BLaER1 treated with 17β-estradiol and CSF1 and Interleukin-3, amounts not matched to agents 10 nM and 100 nM (cell line): ENCODE results near the gene TCF25.
"Not testable (repeated sequence)": the region's sequence is repeated elsewhere in the genome, so short reads cannot be mapped to it uniquely, and the experiment has no call there.

Experiments
- H3K27ac ChIP-seq, 11 experiments: shearing (Covaris generic); formaldehyde crosslinking; 2 replicates each; pipeline ENCODE4 v1.8.1; 2022
- H3K27me3 ChIP-seq, 11 experiments: shearing (Covaris generic); formaldehyde crosslinking; 2 replicates each; pipeline ENCODE4 v1.8.1; 2022
- H3K36me3 ChIP-seq, 11 experiments: shearing (Covaris generic); formaldehyde crosslinking; 2 replicates each; pipeline ENCODE4 v1.8.1; 2022
- H3K4me1 ChIP-seq, 10 experiments: shearing (Covaris generic); formaldehyde crosslinking; 2 replicates each; pipeline ENCODE4 v1.8.1; 2022
- H3K4me2 ChIP-seq, 11 experiments: shearing (Covaris generic); formaldehyde crosslinking; 2 replicates each; pipeline ENCODE4 v1.8.1; 2022
- H3K4me3 ChIP-seq, 10 experiments: shearing (Covaris generic); formaldehyde crosslinking; 2 replicates each; pipeline ENCODE4 v1.8.1; 2022
- H3K9ac ChIP-seq, 11 experiments: shearing (Covaris generic); formaldehyde crosslinking; 2 replicates each; pipeline ENCODE4 v1.8.1; 2022
- H3K9me3 ChIP-seq, 11 experiments: shearing (Covaris generic); formaldehyde crosslinking; replicated peaks in 1 of 11; 2 replicates each; pipeline ENCODE4 v1.8.1; 2022
- H4K20me1 ChIP-seq, 11 experiments: shearing (Covaris generic); formaldehyde crosslinking; 2 replicates each; pipeline ENCODE4 v1.8.1; 2022
- Cebpa-rat ChIP-seq, 11 experiments: shearing (Covaris generic); IDR thresholded peaks; 2 replicates each; pipeline ENCODE4 v1.8.1; 2022

Gene TCF25

GRCh38 chr16:89873109-89873971 is at the start of gene TCF25:
TSS of gene TCF25 (plus strand) at chr16:89873592. CDS start at chr16:89873668, 76 bp downstream.
- H3K4me3 ChIP-seq: peak within 1 kb of the TSS; percentile 68 to 85 (median 80)
- no peaks in the 10 kb centered on the region for H3K27me3 ChIP-seq
- H3K4me2 ChIP-seq: peak within 1 kb of the TSS; percentile 83 to 100 (median 94)
- H3K27ac ChIP-seq: peak within 1 kb of the TSS; percentile 93 to 100 (median 99)
- H3K9me3 ChIP-seq: peaks cover 0 to 3% (median 1%) of the 10 kb centered on the region in 11 experiments; a peak in 13 of 22 replicates
- H3K9ac ChIP-seq: peak within 1 kb of the TSS; percentile 93 to 100 (median 98)
- peaks cover 31 to 45% (median 38%) of the 10 kb centered on the region in 11 experiments for H3K36me3 ChIP-seq
- peaks cover 41 to 42% (median 42%) of the 10 kb centered on the region in 11 experiments for H4K20me1 ChIP-seq
- H3K4me1 ChIP-seq: peaks cover 42 to 68% (median 59%) of the 10 kb centered on the region in 10 experiments
- no peak for TF ChIP-seq Cebpa-rat (IDR thresholded peaks at IDR 0.05)

DNA sequence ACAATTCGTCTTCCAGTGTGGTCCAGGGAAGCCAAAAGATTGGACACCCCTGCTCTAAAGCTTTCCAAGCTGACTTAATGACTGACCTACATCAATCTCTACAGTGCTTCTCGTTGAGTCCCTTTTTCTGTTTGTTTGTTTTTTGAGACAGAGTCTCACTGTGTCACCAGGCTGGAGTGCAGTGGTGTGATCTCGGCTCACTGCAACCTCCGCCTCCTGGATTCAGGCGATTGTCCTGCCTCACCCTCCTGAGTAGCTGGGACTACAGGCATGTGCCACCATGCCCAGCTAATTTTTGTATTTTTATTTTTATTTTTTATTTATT is 49.6 kb upstream of the TCF25 start:
- H3K27ac ChIP-seq, H3K9me3 ChIP-seq, H3K27me3 ChIP-seq, H3K36me3 ChIP-seq, H3K4me2 ChIP-seq, H3K4me3 ChIP-seq, H3K9ac ChIP-seq: not testable (repeated sequence)
- Histone ChIP-seq H3K4me1 (peaks cover 17 to 45% (median 38%) of the 10 kb centered on the region in 10 experiments), H4K20me1 (peaks cover 0 to 30% (median 3%) of the 10 kb centered on the region in 11 experiments; a peak in 12 of 22 replicates)

DNA sequence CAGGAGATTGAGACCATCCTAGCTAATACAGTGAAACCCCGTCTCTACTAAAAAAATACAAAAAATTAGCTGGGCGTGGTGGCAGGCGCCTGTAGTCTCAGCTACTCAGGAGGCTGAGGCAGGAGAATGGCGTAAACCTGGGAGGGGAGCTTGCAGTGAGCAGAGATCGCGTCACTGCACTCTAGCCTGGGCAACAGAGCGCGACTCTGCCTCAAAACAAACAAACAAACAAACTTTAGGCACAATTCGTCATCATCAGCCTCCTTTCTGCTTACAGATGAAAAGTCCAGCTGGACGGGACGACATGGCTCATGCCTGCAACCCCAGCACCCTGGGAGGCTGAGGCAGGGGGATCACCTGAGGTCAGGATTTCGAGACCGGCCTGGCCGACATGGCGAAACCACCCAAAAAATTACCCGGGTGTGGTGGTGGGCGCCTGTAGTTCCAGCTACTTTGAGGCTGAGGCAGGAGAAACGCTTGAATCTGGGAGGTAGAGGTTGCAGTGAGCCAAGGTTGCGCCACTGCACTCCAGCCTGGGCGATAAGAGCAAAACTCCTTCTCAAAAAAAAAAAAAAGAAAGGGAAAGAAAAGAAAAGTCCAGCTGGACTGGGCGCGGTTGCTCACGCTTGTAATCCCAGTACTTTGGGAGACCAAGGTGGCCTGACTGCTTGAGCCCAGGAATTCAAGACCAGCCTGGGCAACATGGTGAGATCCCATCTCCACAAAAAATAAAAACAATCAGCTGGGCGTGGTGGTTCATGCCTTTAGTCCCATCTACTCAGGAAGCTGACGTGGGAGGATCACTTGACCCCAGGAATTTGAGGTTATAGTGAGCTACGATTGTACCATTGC is 46.6 kb upstream of the TCF25 start:
- Histone ChIP-seq H4K20me1 (peaks cover 0 to 45% (median 19%) of the 10 kb centered on the region in 11 experiments; a peak in 15 of 22 replicates), H3K27me3 (peaks cover 0 to 10% (median 4%) of the 10 kb centered on the region in 11 experiments; a peak in 6 of 22 replicates), H3K27ac (no peak overlapping the region), H3K4me2 (peak overlapping the region in 8 of 11 experiments; percentile 1 to 95 (median 86); a peak in 10 of 22 replicates), H3K36me3 (no peaks in the 10 kb centered on the region), H3K4me3 (no peak overlapping the region), H3K9ac (no peak overlapping the region), H3K4me1 (peaks cover 22 to 48% (median 39%) of the 10 kb centered on the region in 10 experiments), H3K9me3 (no peaks in the 10 kb centered on the region)
- TF ChIP-seq Cebpa-rat (IDR thresholded peaks at IDR 0.05): no peak

GRCh38 chr16:89827383-89828198 is 45.8 kb upstream of the TCF25 start:
- H3K4me2 ChIP-seq: peak overlapping the region; percentile 78 to 95 (median 88)
- peaks cover 21 to 39% (median 30%) of the 10 kb centered on the region in 10 experiments for H3K4me1 ChIP-seq
- no peaks in the 10 kb centered on the region for H3K36me3 ChIP-seq
- peaks cover 0 to 43% (median 19%) of the 10 kb centered on the region in 11 experiments; a peak in 14 of 22 replicates for H4K20me1 ChIP-seq
- H3K27me3 ChIP-seq: peaks cover 0 to 10% (median 4%) of the 10 kb centered on the region in 11 experiments; a peak in 6 of 22 replicates
- H3K4me3 ChIP-seq: peak overlapping the region; percentile 37 to 66 (median 54); a peak in 17 of 20 replicates
- H3K9ac ChIP-seq: peak overlapping the region in 6 of 11 experiments; percentile 32 to 63 (median 50); a peak in 8 of 22 replicates
- TF ChIP-seq Cebpa-rat (IDR thresholded peaks at IDR 0.05): no peak
- no peaks in the 10 kb centered on the region for H3K9me3 ChIP-seq
- no peak overlapping the region for H3K27ac ChIP-seq

DNA sequence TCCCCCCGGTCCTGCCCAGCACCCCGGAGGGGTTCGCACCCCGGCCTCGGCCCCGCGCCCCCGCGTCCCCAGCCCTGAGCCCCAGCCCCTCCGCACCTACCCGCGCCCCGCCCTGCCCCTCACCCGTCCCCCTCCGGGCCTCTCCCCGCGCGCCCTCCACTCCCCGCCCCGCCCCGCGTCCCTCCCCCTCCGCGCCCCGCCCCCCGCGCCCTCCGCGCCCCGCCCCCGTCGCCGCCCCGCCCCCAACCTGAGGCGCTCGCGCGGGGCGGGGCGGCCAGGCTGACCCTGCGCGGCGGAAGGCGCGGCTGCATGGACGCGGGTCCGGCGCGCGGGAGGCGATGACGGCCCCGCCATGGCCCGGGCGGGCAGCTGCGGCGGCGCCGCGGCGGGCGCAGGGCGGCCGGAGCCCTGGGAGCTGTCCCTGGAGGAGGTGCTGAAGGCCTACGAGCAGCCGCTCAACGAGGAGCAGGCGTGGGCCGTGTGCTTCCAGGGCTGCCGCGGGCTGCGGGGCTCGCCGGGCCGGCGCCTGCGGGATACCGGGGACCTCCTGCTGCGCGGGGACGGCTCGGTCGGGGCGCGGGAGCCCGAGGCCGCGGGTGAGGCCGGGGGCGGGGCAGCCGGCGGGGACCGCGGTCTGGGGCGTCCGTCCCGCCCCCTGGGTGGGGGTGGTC is 45.1 kb upstream of the TCF25 start, which contains the start of gene SPIRE2:
Gene SPIRE2 (plus strand): TSS at position 277 of the 671 bp plus-strand sequence. CDS start 76 bp downstream, at position 353.
- Histone ChIP-seq H3K9me3 (peaks cover 0 to 2% (median 0%) of the 10 kb centered on the region in 11 experiments; a peak in 2 of 22 replicates), H3K27me3 (peaks cover 0 to 10% (median 4%) of the 10 kb centered on the region in 11 experiments; a peak in 6 of 22 replicates), H3K4me3 (peak within 1 kb of the TSS; percentile 48 to 72 (median 60); a peak in 19 of 20 replicates), H3K9ac (peak within 1 kb of the TSS in 9 of 11 experiments; percentile 8 to 63 (median 40); a peak in 11 of 22 replicates), H3K36me3 (no peaks in the 10 kb centered on the region), H4K20me1 (peaks cover 0 to 35% (median 18%) of the 10 kb centered on the region in 11 experiments; a peak in 14 of 22 replicates), H3K4me1 (peaks cover 14 to 33% (median 24%) of the 10 kb centered on the region in 10 experiments), H3K4me2 (peak within 1 kb of the TSS; percentile 86 to 99 (median 93)), H3K27ac (no peak within 1 kb of the TSS)
- TF ChIP-seq Cebpa-rat (IDR thresholded peaks at IDR 0.05): no peak

DNA sequence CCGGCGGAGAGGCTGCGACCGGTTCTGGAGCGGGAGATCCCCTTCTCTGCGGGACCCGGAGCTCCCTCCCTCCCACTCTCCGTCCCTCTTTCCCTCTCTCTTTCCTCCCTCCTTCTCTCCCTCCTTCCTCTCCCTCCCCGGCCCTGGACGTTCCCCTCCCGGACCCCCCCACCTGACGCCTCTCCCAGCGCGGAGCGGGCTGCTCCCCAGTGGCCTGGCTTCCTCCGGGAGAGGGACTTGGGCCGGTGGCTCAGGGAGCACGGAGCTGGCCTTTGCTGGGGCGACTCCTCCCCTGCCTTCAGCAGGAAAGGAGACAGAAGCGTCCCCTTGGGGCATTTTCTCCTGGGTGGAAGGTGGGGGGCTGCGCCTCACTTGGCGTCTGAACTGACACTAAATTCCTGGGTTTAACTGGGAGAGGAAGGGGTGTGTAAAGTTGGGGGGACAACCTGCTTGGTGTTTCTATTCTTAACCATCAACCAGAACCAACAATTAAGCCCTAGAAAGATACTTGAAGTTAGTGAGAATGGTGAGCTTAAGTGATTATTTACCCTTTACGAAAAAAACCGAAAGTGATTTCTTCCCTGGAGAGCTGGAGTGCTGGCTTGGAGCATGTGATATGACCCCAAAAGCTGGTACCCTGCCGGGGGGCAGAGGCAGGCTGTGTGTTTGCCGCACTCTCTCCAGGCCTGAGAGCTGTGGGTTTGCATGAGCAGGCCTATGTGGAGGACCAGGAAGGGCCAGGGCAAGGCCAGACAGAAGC is 44.3 kb upstream of the TCF25 start:
- 0 out of 22 replicates have a peak, but pooled peaks cover 0 to 3% (median 0%) of the 10 kb centered on the region in 11 experiments for H3K36me3 ChIP-seq
- H3K4me1 ChIP-seq: peaks cover 14 to 33% (median 23%) of the 10 kb centered on the region in 10 experiments
- no peak for TF ChIP-seq Cebpa-rat (IDR thresholded peaks at IDR 0.05)
- peaks cover 0 to 30% (median 18%) of the 10 kb centered on the region in 11 experiments; a peak in 14 of 22 replicates for H4K20me1 ChIP-seq
- no peak overlapping the region for H3K27ac ChIP-seq
- peaks cover 0 to 9% (median 6%) of the 10 kb centered on the region in 11 experiments; a peak in 17 of 22 replicates for H3K9me3 ChIP-seq
- H3K4me3 ChIP-seq: peak overlapping the region; percentile 48 to 72 (median 60); a peak in 19 of 20 replicates
- H3K27me3 ChIP-seq: peaks cover 0 to 10% (median 4%) of the 10 kb centered on the region in 11 experiments; a peak in 6 of 22 replicates
- peak overlapping the region in 5 of 11 experiments; percentile 8 to 44 (median 36); a peak in 6 of 22 replicates for H3K9ac ChIP-seq
- peak overlapping the region; percentile 84 to 99 (median 93) for H3K4me2 ChIP-seq
